C4-2B (cell line): ENCODE results near the gene ELMO3.

Source experiments
- H3K27ac ChIP-seq: fragments of 450-650 bp; 2 replicates; pipeline ENCODE4 v1.5.1; 2017
- CTCF ChIP-seq: fragments of 450-650 bp; conservative IDR thresholded peaks from 2 replicates; pipeline ENCODE4 v1.5.1; 2017; ENCODE audit warnings: mild to moderate bottlenecking
- ZFX ChIP-seq: fragments of 450-650 bp; IDR thresholded peaks from 2 replicates; pipeline ENCODE4 v1.6.1; 2017

ELMO3 gene

GRCh38 chr16:67247192-67248072 is 48.5 kb downstream of the ELMO3 start, which contains the start of gene FHOD1:
Gene FHOD1 (minus strand): TSS chr16:67247481. CDS start chr16:67247410, 71 bp downstream.
- peak; percentile 37; the same call in 1 of the 2 replicates for TF ChIP-seq ZFX
- no peak for TF ChIP-seq CTCF
- peak within 1 kb of the TSS; percentile 93 for H3K27ac ChIP-seq

GRCh38 chr16:67248073-67248400 is 49.1 kb downstream of the ELMO3 start:
- peak overlapping the region; percentile 93 for H3K27ac ChIP-seq

GRCh38 chr16:67248401-67249177 is 49.7 kb downstream of the ELMO3 start, which contains the start of gene SLC9A5:
Gene SLC9A5 (plus strand): TSS chr16:67248979. CDS start chr16:67249015, 36 bp downstream.
- peak; percentile 56 for TF ChIP-seq CTCF
- no peak for TF ChIP-seq ZFX
- H3K27ac ChIP-seq: peak within 1 kb of the TSS; percentile 93

More at GRCh38 chr16:67248073-67248400, 49.1 kb downstream of the ELMO3 start:
- TF ChIP-seq ZFX (no peak), CTCF (no peak)

- H3K27ac ChIP-seq: peak overlapping the region; percentile 93
- TF ChIP-seq CTCF (no peak), ZFX (no peak)
Measured at GRCh38 chr16:67249178-67250044, 50.5 kb downstream of the ELMO3 start.

GRCh38 chr16:67250045-67250327 is 51.1 kb downstream of the ELMO3 start:
- no peak overlapping the region for H3K27ac ChIP-seq
- TF ChIP-seq ZFX: no peak
- TF ChIP-seq CTCF: no peak

- no peak overlapping the region for H3K27ac ChIP-seq
- no peak for TF ChIP-seq ZFX
- TF ChIP-seq CTCF: no peak
Measured at GRCh38 chr16:67252609-67253497, 53.9 kb downstream of the ELMO3 start.
